Stimulated activated naive CD4-positive, alpha-beta T cell (primary cell): ENCODE data around the gene PHYHD1.

Experiments used
- DNase-seq, 6 experiments: peaks; one replicate each; lab custom pipeline; 2025; lab: John Stamatoyannopoulos, UW

The PHYHD1 gene

DNA sequence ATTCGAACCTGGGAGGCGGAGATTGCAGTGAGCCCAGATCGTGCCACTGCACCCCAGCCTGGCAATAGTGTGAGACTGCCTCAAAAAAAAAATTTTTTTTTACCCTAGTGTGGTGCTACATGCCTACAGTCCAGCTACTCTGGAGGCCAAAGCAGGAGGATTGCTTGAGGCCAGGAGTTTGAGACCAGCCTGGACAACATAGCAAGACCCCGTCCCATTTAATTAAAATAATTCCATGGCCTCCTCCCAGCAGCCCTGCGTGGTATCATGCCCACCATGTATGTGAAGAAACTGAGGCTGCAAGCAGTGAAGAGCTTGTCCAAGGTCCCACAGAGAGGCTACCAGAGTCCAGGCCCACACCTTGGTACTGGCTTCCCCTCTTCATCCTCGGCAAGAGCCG is 19.4 kb upstream of the PHYHD1 start:
- DNase-seq, result no peak

DNA sequence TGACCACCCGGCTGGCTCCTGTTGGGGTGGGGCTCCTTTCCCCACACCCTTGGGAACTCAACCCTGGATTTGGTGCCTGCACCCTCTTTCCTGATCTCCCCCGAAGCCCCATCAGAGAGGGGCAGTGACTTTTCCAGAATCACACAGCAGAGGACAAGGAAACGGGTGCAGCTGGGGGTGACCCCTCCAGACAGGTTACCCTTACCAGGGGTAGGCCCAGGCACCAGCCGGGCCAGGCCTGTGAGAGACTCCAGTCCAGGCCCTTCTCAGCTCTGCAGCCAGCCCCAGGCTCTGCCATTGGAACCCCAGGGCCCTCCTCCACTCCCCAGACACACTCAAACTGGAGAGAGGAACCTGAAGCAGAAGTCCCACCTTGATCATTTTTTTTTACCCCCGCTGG is 19.0 kb upstream of the PHYHD1 start:
- no peak for DNase-seq

DNA sequence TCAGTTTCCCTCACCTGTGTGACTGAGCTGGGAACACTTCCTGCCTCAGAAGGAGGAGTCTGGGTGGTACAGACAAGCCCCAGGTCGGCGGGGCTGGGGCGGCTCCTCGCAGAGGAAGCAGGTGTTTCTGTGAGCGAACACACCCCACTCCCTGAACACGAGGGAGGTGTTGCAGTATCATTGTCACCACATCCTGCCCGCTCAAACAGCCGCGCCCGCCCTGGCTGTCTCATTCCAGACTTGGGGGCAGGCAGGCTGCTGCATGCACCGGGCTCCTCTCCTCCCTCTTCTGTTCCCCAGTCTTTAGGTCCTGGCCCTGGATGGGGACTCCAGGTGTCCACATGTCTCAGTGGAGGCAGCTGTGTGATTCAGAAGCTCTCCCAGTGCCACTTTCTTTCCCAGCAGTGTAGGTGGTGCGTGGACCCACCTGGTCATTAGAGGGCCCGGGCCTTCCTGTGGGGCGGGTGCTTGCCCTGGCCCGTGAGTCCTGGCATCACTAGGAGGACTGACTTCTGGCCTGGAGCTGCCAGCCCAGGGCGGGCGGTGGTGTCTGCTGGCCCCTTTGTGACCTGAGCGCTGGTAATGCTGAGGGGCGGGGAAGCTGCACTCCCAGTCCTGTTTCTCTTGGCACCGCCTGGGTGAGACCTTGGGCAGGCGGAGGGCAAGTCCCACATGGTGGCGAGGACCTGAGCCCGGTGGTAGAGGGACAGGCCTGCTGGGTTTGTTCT is 18.3 kb upstream of the PHYHD1 start:
- peak; percentile 69 to 91 (median 84) for DNase-seq

DNA sequence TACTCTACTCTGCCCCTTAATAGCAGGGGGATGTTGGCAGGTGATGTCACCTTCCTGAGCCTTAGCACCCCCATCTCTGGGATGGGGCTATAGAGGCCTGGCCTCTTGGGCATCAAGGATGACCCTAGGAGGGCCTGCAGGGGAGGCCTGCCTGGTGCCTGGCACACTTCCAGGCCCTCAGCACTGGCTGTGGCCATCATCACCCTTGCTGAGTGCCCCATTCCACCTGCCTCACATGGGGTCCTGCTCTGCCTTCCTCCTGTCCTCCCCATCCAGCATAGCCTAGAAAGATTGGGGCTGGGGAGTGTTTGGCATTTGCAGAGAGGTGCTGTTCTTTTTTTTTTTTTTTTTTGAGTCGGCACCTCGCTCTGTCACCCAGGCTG is 17.7 kb upstream of the PHYHD1 start:
- no peak for DNase-seq

DNA sequence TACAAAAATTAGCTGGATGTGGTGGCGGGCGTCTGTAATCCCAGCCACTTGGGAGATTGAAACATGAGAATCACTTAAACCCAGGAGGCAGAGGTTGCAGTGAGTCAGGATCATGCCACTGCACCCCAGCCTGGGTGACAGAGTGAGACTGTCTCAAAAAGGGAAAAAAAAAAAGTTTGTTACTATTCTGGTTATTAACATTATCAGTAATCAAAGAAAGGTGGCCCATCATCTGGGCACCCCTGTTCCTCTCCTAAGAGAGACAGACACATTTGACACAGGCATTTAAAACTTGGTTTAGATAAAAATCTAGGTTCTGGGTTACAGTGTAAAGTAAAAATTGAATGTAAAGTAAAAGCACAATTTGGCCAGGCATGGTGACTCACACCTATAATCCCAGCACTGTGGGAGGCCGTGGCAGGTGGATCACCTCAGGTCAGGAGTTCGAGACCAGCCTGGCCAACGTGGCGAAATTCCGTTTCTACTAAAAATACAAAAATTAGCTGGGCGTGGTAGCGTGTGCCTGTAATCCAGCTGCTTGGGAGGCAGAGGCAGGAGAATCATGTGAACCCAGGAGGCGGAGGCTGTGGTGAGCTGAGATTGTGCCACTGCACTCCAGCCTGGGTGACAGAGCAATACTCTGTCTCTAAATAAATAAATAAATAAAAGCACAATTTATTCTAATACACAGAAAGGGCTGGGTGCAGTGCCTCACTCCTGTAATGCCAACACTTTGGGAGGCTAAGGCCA is 16.7 kb upstream of the PHYHD1 start:
- DNase-seq, result no peak

DNA sequence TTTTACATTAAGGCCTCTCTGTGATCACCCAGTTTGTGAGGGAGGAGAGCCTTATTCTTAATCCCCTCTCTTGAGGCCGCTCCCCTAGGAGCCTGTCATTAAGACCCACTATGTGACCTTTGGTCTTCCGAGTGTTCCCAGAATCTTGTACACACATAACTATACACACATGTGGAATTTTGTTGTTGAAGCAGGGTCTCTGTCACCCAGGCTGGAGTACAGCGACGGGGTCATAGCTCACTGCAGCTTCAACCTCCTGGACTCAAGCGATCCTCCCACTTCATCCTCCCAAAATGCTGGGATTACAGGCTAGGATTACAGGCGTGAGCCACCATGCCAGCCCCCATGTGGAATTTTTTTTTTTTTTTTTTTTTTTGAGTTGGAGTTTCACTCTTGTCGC is 14.8 kb upstream of the PHYHD1 start:
- no peak for DNase-seq

DNA sequence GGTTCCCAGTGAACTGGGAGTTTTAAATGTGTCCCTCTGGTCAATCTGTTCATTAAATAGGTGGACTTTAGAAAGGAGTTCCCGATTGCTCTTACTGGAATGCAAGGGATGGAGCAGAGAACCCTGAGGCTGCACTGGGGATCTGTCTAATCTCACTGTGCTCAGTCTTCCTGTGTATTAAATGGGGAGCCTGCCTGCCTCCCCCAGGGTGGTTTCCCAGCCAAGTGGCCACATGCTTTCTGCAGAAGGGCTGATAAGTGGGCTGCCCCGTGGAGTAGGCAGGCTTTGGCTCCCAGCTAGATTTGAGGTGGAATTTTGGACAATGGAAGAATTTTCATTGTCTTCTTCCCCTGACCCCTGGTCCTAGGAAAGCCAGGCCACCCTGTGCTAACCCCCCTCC is 14.0 kb upstream of the PHYHD1 start:
- DNase-seq, result no peak

DNA sequence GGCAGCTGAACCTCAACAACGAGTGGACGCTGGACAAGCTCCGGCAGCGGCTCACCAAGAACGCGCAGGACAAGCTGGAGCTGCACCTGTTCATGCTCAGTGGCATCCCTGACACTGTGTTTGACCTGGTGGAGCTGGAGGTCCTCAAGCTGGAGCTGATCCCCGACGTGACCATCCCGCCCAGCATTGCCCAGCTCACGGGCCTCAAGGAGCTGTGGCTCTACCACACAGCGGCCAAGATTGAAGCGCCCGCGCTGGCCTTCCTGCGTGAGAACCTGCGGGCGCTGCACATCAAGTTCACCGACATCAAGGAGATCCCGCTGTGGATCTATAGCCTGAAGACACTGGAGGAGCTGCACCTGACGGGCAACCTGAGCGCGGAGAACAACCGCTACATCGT is 12.4 kb upstream of the PHYHD1 start:
- DNase-seq, result no peak

DNA sequence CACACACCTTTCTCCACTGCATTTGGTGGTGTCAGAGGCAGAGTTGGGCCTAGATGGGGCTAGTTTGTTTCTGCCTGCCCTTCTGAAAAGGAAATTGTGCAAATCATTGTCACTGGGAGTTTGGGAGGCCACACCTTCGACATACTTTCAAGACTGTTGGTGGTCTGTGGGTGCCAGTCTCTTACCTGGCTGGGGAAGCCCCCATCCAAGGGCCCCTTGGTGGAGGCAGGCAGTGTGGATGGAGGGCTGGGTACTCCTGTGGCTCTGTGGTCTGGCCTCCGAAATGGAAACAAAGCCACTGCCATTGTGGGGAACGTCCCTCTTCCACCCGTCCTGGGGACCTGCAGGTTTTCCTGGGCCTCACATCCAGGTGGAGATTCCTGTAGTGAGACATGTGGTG is 10.9 kb upstream of the PHYHD1 start:
- DNase-seq, result no peak

DNA sequence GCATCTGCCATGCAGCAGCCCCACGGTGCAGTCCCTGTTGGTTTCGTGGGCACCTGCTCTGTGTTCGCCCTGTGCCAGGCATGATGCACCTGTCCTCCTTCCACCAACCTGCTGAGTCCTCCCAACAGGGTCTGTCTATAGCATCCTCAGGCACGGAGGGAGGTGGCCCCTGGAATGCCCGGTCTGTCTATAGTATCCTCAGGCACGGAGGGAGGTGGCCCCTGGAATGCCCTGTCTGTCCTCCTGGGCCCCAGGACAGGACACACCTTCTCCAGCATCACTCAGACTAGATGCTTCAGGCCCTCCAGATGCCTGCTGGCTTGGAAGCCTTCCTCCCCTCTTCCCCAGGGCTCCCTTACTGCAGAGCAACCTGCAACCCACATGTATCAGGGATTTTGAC is 9.9 kb upstream of the PHYHD1 start:
- no peak for DNase-seq

DNA sequence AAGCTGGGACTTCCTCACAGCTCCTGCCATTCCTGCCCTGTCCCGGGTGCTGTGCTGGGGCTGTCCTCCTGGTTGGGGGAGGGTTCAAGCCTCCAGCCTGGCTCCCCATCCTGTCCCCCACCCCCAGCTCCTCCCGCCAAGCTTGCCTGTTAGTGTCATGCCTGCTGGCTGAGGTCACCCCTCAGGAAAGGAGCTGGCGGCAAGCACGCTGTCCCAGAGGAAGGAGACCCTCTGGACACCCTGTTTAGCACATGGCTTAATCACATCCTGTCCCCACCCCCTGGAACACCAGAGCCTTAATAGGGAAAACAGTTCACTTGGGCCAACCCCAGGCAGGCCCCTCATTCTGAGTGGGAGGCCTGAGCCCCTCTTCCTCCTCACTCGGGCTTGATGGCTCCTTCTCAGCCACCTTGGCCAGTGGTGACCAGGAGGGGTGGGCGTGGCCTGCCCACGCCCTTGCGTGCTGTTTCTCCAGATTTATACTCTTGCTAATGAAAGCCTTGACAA is 9.2 kb upstream of the PHYHD1 start:
- no peak for DNase-seq

DNA sequence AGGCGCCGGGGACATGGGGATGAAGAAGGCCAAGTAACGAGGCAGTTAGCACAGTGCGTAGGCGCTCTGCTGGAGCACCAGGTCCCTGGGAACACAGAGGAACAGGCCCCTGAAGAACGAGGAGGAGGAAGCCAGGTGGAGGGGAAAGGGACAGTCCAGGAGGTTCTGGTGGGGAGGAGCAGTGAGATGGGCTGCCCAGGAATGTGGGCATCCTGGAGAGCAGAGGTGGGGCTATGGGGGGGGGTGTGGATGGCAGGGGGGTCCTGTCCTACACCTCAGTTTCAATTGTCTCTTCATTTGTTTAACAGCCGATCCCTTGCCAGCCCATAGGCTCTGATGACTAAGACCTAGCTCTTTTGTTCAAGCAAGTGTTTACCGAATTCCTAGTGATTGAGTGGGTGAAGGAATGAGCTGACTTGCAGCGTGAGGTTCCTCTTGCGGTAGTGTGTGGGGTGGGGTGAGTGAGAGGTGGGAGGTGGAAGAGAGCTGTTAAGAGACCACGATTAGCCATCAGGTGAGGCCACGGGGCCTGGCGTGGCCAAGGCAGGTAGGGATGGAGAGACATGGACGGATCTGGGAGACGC is 8.4 kb upstream of the PHYHD1 start:
- no peak for DNase-seq

DNA sequence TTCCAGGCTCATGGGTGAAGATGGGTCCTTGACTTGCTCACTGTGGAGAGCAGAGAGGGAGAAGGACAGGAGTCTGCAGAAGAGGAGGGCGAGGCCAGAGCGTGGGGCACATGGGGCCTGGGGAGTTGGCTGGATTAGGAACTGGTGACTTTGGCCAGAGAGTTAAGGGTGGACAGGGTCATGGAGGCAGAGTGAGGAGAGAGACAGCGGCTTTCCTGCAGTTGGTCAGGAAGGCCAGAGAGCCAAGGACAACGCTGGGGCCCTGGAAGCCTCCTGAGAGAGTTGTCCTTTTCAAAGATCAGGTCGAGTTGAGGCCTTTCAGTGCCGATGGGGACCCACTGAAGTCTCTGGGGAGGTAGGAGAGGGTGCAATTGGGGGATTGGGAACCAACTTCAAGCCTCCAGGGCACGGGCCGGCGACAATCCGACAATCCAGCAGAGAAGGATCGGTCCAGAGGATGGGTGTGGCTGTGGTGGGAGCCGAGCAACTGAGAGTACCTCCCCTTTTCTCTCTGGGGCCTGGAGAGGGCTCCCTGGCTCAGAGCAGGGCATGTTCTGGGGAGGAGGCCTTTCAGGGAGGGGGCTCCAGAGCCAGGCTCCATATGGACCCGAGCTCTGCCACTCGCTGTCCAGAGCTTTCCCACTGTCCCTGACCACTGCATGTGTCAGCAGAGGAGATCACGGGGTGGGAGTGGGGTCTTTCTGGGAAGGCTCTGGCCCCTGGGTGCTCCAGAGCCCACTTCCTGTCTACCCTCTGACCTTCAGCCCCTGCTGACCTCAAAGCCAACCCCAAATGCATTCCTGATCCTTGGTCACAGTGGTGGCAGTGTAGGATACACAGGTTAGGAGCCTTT is 7.5 kb upstream of the PHYHD1 start:
- DNase-seq, result no peak

DNA sequence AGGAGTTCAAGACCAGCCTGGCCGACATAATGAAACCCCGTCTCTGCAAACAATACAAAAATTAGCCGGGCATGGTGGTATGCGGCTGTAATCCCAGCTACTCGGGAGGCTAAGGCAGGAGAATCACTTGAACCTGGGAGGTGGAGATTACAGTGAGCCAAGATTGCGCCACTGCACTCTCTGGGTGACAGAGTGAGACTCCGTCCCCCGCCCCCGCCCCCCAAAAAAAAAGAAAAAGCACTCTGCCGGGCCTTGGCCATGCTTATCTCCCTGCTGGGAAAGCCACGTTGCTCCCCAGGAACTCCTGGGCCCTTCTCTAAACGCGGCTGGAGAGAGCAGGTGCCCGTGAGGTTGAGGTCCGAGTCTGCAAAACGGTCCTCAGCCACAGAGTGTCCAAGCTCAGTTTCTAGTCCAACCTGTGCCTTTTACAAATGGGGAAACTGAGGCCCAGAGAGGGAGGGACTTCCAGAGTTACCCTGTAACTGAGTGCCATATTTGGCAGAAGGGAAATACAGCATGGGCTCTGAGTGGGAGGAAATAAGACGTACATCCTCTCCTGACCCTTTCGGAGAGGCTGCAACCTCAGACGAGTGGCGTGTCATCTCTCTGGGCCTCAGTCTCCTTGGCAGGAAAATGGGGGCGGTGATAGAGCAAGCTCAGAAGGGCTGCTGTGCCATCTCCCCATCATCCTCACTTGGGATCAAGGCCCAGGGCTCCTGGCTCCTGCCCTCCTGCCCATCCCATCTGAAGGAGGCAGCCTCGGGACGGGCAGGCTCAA is 6.6 kb upstream of the PHYHD1 start:
- DNase-seq, result no peak

DNA sequence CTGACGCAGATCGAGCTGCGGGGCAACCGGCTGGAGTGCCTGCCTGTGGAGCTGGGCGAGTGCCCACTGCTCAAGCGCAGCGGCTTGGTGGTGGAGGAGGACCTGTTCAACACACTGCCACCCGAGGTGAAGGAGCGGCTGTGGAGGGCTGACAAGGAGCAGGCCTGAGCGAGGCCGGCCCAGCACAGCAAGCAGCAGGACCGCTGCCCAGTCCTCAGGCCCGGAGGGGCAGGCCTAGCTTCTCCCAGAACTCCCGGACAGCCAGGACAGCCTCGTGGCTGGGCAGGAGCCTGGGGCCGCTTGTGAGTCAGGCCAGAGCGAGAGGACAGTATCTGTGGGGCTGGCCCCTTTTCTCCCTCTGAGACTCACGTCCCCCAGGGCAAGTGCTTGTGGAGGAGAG is 4.6 kb upstream of the PHYHD1 start:
- DNase-seq, result no peak

DNA sequence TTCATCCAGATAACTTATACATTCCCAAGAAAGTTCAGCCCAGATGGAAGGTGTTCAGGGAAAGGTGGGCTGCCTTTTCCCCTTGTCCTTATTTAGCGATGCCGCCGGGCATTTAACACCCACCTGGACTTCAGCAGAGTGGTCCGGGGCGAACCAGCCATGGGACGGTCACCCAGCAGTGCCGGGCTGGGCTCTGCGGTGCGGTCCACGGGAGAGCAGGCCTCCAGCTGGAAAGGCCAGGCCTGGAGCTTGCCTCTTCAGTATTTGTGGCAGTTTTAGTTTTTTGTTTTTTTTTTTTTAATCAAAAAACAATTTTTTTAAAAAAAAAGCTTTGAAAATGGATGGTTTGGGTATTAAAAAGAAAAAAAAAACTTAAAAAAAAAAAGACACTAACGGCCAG is 4.0 kb upstream of the PHYHD1 start:
- DNase-seq, result no peak

DNA sequence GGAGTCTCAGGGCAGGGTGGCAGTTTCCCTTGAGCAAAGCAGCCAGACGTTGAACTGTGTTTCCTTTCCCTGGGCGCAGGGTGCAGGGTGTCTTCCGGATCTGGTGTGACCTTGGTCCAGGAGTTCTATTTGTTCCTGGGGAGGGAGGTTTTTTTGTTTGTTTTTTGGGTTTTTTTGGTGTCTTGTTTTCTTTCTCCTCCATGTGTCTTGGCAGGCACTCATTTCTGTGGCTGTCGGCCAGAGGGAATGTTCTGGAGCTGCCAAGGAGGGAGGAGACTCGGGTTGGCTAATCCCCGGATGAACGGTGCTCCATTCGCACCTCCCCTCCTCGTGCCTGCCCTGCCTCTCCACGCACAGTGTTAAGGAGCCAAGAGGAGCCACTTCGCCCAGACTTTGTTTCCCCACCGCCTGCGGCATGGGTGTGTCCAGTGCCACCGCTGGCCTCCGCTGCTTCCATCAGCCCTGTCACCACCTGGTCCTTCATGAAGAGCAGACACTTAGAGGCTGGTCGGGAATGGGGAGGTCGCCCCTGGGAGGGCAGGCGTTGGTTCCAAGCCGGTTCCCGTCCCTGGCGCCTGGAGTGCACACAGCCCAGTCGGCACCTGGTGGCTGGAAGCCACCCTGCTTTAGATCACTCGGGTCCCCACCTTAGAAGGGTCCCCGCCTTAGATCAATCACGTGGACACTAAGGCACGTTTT is 3.5 kb upstream of the PHYHD1 start:
- DNase-seq, result no peak

DNA sequence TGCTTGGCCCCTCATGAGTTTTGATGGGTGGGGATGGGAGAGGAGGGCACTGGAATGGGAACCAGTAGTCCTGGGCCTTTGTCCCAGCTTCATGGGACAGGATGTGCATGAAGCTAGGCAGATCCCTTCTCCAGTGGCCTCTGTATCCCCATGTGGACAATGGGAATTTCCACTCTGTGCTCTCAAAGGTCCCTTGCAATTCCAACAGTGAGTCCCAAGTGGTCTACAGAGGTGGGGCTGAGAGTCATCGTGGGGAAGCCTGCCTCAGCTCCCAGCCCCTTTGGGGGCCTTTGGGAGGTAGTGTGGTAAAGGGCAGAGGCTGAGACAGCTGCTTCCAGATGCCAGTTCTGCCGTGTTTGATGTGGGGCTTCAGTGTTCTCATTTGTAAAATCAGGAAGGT is 1.9 kb upstream of the PHYHD1 start:
- DNase-seq, result no peak

DNA sequence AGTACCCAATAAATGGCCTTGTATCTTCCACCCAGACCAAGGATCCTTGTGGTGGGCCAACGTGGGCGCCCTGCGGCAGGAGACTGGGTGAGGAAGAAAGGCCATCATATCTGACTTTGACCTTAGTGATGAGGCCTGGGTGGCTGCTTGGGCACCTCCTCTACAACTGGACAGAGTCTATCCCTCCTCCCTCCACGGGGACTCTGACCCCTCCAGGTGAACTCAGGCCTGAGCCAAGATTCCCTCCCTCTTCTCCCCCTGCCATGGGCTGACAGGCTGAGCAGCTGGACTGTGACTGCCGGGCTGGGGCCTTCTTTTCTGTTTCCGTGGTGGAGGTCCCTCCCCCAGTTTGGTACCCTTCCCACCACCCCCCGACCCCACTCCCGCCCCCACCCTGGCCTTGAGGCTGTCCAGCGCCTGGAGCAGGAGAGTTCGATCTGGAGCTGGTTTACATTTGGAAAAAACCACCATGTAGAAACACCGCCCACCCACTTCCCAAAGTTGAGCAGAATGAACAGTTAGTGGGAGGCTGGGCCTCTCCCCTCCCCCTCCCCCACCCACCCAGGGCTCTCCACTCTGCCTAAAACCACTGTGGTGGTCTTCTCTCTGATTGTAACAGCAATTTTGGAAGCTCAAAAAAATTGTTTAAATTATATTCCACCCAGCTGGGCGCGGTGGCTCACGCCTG is 1.2 kb upstream of the PHYHD1 start:
- DNase-seq, result no peak
